Measurements from ENCODE around the gene PNN.
"Not testable (repeated sequence)": the region's sequence is repeated elsewhere in the genome, so short reads cannot be mapped to it uniquely, and the experiment has no call there.

Gene PNN

DNA sequence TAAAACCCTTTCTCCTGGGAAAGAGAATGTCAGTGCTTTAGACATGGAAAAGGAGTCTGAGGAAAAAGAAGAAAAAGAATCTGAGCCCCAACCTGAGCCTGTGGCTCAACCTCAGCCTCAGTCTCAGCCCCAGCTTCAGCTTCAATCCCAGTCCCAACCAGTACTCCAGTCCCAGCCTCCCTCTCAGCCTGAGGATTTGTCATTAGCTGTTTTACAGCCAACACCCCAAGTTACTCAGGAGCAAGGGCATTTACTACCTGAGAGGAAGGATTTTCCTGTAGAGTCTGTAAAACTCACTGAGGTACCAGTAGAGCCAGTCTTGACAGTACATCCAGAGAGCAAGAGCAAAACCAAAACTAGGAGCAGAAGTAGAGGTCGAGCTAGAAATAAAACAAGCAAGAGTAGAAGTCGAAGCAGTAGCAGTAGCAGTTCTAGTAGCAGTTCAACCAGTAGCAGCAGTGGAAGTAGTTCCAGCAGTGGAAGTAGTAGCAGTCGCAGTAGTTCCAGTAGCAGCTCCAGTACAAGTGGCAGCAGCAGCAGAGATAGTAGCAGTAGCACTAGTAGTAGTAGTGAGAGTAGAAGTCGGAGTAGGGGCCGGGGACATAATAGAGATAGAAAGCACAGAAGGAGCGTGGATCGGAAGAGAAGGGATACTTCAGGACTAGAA is 6.1 kb downstream of the PNN start:
- DNase-seq, result no peak

DNA sequence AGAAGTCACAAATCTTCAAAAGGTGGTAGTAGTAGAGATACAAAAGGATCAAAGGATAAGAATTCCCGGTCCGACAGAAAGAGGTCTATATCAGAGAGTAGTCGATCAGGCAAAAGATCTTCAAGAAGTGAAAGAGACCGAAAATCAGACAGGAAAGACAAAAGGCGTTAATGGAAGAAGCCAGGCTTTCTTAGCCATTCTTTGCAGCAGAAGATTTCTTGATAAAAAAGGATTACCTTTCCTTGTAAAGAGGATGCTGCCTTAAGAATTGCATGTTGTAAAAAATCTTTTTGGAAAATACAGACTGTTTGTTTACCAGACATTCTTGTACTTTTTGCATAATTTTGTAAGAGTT is 6.6 kb downstream of the PNN start:
- no peak for DNase-seq

DNA sequence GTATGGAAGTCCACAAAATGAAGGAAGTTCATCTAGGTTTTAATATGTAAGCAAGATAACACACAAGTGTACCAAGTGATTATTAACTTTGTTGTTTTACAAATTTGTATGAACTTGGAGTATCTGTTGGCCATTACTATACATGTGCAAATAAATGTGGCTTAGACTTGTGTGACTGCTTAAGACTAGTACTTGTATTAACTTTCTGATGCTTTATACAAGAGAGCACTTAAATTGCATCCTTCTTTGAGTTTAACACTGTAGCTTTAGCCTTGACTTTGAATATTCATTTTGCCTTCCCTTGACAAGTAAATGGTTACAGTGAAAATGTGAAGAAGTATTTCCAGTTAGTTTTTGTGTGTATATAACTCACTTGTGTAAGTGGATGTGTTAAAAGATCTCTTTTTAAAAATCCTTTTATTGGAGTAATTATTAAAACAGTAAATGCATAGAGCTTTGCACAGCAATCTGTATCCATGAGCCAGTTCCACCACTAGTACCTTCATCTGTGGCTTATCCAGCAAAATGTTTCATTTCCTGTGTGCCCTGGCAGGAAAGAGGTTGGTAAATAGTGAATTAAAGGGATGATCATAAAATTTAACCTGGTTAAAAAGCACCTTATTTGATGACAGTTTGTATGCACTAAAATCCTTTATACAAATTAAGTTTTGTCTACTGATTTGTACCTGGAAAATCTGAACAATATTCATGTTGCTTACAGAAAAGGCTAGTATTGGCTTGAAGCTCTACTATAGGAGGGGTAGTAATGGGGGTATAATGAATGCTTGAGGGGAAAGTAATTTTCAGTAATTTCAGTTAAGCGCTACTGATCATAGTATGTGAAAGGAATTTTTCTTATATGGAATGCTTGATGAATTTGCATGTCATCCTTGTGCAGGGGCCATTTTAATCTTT is 8.0 kb downstream of the PNN start:
- DNase-seq, result no peak

- DNase-seq, result not testable (repeated sequence)
Observed at GRCh38 chr14:39183685-39184003, 8.6 kb downstream of the PNN start.

GRCh38 chr14:39184628-39185255 is 9.7 kb downstream of the PNN start:
- no peak for DNase-seq

DNA sequence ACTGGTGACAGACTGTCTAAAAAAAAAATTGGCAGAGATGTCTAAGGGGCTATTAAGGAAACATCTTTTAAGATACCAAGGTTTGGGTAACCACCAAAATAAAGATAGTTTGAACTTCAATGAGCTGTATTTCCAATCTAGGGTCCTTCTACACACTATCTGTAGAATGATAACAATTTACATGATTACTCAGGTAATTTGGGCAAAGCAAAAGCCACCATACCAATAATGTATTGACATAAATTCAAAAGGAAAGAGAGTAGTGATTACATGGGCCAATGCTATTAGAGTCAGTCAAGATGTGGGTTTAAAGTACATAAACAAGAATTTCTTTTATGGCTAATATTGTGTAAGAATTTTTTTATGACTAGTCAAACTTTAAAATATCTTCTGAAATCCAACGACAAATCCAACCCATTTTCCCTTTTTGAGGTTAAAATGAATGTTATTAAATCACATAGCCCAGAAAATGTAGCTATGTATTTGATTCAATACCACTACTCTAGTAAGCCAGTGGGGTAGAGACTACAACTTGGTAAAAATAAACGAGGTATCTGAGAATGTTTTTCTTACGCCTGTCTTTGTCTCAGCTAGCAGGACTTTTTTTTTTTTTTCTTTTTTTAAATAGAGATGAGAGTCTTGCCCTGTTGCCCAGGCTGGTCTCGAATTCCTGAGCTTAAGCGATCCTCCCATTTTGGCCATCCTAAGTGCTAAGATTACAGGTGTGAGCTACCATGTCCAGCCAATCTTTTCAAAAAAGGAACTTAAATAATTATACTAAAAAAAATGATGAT is 10.4 kb downstream of the PNN start:
- DNase-seq, result no peak

DNA sequence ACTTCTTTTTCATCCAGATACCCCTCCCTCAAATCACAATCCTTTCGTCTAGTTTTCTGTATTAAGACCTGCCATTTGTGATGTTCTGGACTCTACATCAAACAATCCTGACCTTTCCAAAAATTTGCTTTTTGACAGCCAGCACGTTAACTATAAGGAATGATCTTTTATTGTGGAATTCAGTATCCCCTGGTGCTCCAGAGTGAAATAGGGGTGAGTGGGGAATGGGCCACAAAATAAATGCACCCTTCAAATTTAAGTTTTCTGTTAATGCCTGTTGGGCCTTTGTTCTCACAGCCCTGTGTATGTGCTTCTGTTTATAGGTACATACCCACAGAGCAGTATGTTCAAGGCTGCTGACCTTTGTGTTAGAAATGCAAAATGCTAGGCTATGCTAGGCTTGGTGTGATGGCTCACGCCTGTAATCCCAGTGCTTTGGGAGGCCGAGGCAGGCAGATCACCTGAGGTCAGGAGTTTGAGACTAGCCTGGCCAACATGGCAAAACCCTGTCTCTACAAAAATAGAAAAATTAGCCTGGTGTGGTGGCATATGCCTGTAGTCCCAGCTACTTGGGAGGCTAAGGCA is 12.0 kb downstream of the PNN start:
- DNase-seq, result no peak

DNA sequence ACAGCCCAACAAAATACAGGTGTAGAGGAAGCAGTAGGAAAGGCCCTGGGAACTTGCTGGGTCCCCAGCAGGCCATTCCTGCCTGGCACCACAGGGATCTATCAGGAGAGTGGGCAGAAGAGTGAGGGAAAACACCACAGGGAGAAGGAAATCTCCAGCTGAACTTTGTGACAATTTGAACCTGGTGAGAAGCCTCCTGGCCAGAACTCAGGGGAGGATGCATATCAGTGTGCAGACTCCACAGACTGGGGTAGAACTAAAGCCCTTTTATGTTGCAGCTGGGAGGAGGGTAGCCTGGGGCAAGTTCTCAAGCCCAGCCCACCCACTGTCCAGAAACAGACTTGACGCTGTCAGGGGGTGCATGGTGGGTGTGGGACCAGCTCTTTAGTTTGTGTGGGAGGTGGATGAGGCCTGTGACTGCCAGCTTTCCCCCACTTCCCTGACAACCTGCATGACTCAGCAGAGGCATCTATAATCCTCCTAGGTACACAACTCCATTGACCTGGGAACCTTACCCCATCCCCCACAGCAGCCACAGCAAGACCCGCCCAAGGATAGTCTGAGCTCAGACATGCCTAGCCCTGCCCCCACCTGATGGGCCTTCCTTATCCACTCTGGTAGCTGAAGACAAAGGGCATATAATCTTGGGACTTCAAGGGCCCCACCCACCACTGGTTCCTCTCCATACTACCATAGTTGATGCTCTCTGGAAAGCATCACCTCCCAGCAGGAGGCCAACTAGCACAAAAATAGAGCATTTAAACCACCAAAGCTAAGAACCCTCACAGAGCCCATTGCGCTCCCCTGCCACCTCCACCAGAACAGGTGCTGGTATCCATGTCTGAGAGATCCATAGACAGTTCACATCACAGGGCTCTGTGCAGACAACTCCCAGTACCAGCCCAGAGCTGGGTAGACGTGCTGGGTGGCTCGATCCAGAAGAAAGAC is 28.9 kb downstream of the PNN start:
- no peak for DNase-seq

- not testable (repeated sequence) for DNase-seq
Observed at GRCh38 chr14:39207430-39207829, 32.4 kb downstream of the PNN start.

- no peak for DNase-seq
Observed at GRCh38 chr14:39211109-39211741, 36.2 kb downstream of the PNN start.

GRCh38 chr14:39212034-39212433 is 37.0 kb downstream of the PNN start:
- DNase-seq, result no peak

- no peak for DNase-seq
Observed at GRCh38 chr14:39212693-39213092, 37.6 kb downstream of the PNN start.

- no peak for DNase-seq
Observed at GRCh38 chr14:39217214-39217879, 42.3 kb downstream of the PNN start.

DNA sequence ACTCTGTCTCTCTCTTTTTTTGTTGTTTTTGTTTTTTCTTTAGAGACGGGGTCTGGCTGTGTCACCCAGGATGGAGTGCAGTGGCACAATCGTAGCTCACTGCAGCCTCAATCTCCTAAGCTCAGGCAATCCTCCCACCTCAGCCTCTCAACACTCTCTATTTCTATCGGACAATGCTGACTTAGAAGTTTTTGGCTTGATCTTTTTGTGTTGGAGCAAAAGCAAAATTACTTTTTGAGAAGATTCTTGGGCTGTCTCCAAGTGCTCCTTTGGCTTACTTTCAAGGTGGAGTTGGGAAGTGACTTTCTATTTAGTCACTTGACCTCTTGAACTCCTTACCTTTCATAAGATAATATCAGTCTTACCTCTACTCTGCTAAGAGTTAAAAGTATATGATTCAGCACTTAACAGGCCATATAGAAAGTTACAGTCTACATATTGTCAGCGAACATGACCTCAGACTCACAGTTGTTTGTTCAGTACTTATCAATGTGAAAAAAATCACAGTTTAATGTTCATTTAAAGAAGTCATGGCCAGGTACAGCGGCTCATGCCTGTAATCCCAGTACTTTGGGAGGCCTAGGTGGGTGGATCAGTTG is 43.2 kb downstream of the PNN start:
- DNase-seq, result no peak

GRCh38 chr14:39219075-39219499 is 44.0 kb downstream of the PNN start:
- no peak for DNase-seq

DNA sequence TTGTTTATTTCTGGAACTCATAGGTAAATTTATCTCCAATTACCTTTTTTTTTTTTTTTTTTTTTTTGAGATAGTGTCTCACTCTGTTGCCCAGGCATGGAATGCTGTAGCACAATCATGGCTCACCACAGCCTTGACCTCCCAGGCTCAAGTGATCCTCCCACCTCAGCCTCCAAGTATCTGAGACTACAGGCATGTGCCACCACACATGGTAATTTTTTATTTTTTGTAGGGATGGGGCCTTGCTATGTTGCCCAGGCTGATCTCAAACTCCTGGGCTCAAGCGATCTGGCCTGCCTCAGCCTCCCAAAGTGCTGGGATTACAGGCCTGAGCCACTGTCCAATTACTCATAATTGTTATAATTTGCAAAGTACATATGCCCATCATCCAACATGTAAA is 45.4 kb downstream of the PNN start:
- not testable (repeated sequence) for DNase-seq

DNA sequence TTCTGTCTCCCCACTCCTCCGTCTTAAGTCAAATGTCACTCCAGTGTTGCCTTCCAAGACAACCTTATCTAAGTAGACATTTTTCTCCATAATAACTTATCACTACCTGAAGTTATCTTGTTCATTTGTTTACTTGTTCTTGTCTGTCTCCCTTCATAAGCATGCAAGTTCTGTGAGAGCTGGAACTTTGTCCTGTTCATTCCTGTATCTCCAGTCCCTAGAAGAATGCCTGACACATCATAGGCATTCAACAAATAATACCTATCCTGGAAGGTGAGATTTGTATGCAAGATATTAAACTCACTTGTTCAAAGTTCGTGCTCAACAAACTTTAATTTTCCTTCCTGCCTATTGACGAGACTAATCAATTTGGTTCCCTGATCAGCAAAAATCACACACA is 53.0 kb downstream of the PNN start:
- no peak for DNase-seq

GRCh38 chr14:39228509-39229221 is 53.6 kb downstream of the PNN start:
- no peak for DNase-seq

All from amygdala (tissue), 56 donors.